SK-N-SH (cell line): ENCODE results near the gene CD109. TPM values are rescaled to one million over a fixed set of nuclear protein-coding genes. Genes with fewer than 3 reads are reported as not detected.

Source experiments
- CTCF ChIA-PET: fragments of 300-600, 350-600 bp; formaldehyde crosslinking; extraction: SDS; loops from one replicate; lab custom pipeline; 2021; lab: Yijun Ruan, JAX
- POLR2A ChIA-PET: fragments of 350-600 bp; sonication (Branson Sonifier 250); formaldehyde crosslinking; extraction: SDS; loops from one replicate; lab custom pipeline; 2020; ENCODE audit warnings: antibody characterized with exemption, inconsistent platforms; lab: Yijun Ruan, JAX
- DNase-seq: peaks from one replicate; pipeline ENCODE4 v3.0.0; 2012
- H2AFZ ChIP-seq: fragments of 200-600 bp; sonication (generic); 2 replicates; pipeline ENCODE4 v1.8.1; 2016; ENCODE audit warnings: antibody characterized with exemption, mild to moderate bottlenecking, low read depth
- H3F3A ChIP-seq: fragments of 200-600 bp; sonication (generic); replicated peaks from 2 replicates; pipeline ENCODE3; 2016; ENCODE audit warnings: antibody characterized with exemption, mild to moderate bottlenecking; ENCODE audit not compliant: insufficient read depth
- H3K27ac ChIP-seq, 2 experiments: fragments of 200-500 bp in 1 of 2; fragments of 200-600 bp in 1 of 2; sonication (Bioruptor generic) in 1 of 2; sonication (generic), shearing (Covaris generic) in 1 of 2; 2 replicates each; pipeline versions ENCODE4 v1.5.1 to v1.6.1; 2014 to 2016; ENCODE audit warnings: low read depth in 2 of 2, inconsistent platforms in 1 of 2, low read length in 1 of 2, mild to moderate bottlenecking in 1 of 2, mixed read lengths in 1 of 2
- H3K27me3 ChIP-seq: fragments of 200-600 bp; sonication (generic), shearing (Covaris generic); 2 replicates; pipeline ENCODE4 v1.6.1; 2016; ENCODE audit warnings: mixed run types; ENCODE audit not compliant: insufficient read depth
- H3K36me3 ChIP-seq, 2 experiments: fragments of 200-500 bp in 1 of 2; fragments of 200-600 bp in 1 of 2; sonication (Bioruptor generic) in 1 of 2; sonication (generic) in 1 of 2; replicated peaks in 1 of 2; 2 replicates each; pipeline versions ENCODE3 to v1.5.1; 2014 to 2016; ENCODE audit warnings: low read length in 1 of 2, mild to moderate bottlenecking in 1 of 2; ENCODE audit not compliant: insufficient read depth in 2 of 2, control insufficient read depth in 1 of 2
- H3K4me1 ChIP-seq, 2 experiments: fragments of 200-500 bp in 1 of 2; fragments of 200-600 bp in 1 of 2; sonication (Bioruptor generic) in 1 of 2; sonication (generic), shearing (Covaris generic) in 1 of 2; 2 replicates each; pipeline versions ENCODE4 v1.5.1 to v1.6.1; 2014 to 2016; ENCODE audit warnings: low read depth in 1 of 2, low read length in 1 of 2, mixed run types in 1 of 2; ENCODE audit not compliant: insufficient read depth in 2 of 2, control insufficient read depth in 1 of 2
- H3K4me2 ChIP-seq: fragments of 200-600 bp; sonication (generic), shearing (Covaris generic); 2 replicates; pipeline ENCODE4 v1.6.1; 2017; ENCODE audit warnings: mixed run types
- H3K4me3 ChIP-seq, 2 experiments: fragments of 200-500 bp in 1 of 2; fragments of 200-600 bp in 1 of 2; sonication (Bioruptor generic) in 1 of 2; sonication (generic), shearing (Covaris generic) in 1 of 2; 2 replicates each; pipeline versions ENCODE4 v1.5.1 to v1.8.1; 2014 to 2016; ENCODE audit warnings: low read depth in 2 of 2, inconsistent platforms in 1 of 2, low read length in 1 of 2, mild to moderate bottlenecking in 1 of 2, mixed read lengths in 1 of 2, moderate library complexity in 1 of 2
- H3K79me2 ChIP-seq: fragments of 200-600 bp; sonication (generic); 2 replicates; pipeline ENCODE4 v1.8.1; 2017; ENCODE audit warnings: mild to moderate bottlenecking; ENCODE audit not compliant: insufficient read depth
- H3K9ac ChIP-seq: fragments of 200-600 bp; sonication (generic); 2 replicates; pipeline ENCODE4 v1.6.1; 2017; ENCODE audit warnings: mixed run types
- H3K9me2 ChIP-seq: fragments of 200-600 bp; sonication (generic); 2 replicates; pipeline ENCODE4 v1.6.1; 2017; ENCODE audit warnings: mixed run types
- H3K9me3 ChIP-seq: fragments of 200-600 bp; sonication (generic); 2 replicates; pipeline ENCODE4 v1.6.1; 2017; ENCODE audit warnings: mixed run types, mild to moderate bottlenecking, moderate library complexity
- H4K20me1 ChIP-seq: fragments of 200-600 bp; sonication (generic); 2 replicates; pipeline ENCODE4 v1.6.1; 2017; ENCODE audit warnings: mild to moderate bottlenecking, mixed run types; ENCODE audit not compliant: insufficient read depth
- CHD2 ChIP-seq: fragments of 150-350 bp; IDR thresholded peaks from 2 replicates; pipeline ENCODE4 v1.6.1; 2018; ENCODE audit warnings: low read length; ENCODE audit not compliant: partially characterized antibody
- EP300 ChIP-seq, 2 experiments: IDR thresholded peaks; 2 replicates each; pipeline versions ENCODE4 v1.4.0 to v1.6.1; 2012; ENCODE audit warnings: borderline replicate concordance in 1 of 2, low read depth in 1 of 2, low read length in 1 of 2
- FOSL2 ChIP-seq: IDR thresholded peaks from 2 replicates; pipeline ENCODE4 v1.4.0; 2012; ENCODE audit warnings: low read depth, mild to moderate bottlenecking, moderate library complexity, borderline replicate concordance
- MEF2A ChIP-seq: IDR thresholded peaks from 2 replicates; pipeline ENCODE4 v1.4.0; 2012; ENCODE audit warnings: low read depth, borderline replicate concordance
- NFIC ChIP-seq: IDR thresholded peaks from 2 replicates; pipeline ENCODE4 v1.4.0; 2012; ENCODE audit warnings: borderline replicate concordance
- POLR2AphosphoS5 ChIP-seq: IDR thresholded peaks from 2 replicates; pipeline ENCODE4 v1.6.1; 2012; ENCODE audit warnings: low read depth, low read length
- RAD21 ChIP-seq: IDR thresholded peaks from 2 replicates; pipeline ENCODE4 v1.6.1; 2012; ENCODE audit warnings: mild to moderate bottlenecking, low read length
- RCOR1 ChIP-seq: fragments of 150-350 bp; IDR thresholded peaks from 2 replicates; pipeline ENCODE4 v1.6.1; 2017; ENCODE audit warnings: antibody characterized with exemption, low read length
- RXRA ChIP-seq: IDR thresholded peaks from 2 replicates; pipeline ENCODE4 v1.4.0; 2012; ENCODE audit warnings: low read depth, mild to moderate bottlenecking, borderline replicate concordance
- TAF1 ChIP-seq: IDR thresholded peaks from 2 replicates; pipeline ENCODE4 v1.6.1; 2012; ENCODE audit warnings: low read depth, mild to moderate bottlenecking, low read length, moderate library complexity, borderline replicate concordance
- USF2 ChIP-seq: fragments of 150-350 bp; IDR thresholded peaks from 2 replicates; pipeline ENCODE4 v1.6.1; 2017; ENCODE audit warnings: antibody characterized with exemption, low read length, low read depth, borderline replicate concordance
- WGBS: methylation state at CpG from one replicate; pipeline ENCODE4 v1.1.6; 2017; ENCODE audit warnings: low lambda C conversion rate; 5-methylcytosine and 5-hydroxymethylcytosine counted together
- polyA plus RNA-seq, 3 experiments: library from polyadenylated mRNA; depleted of rRNA; stranded (reverse); fragments of >200 nt; gene quantifications; 2 replicates each; pipeline ENCODE4 v1.2.3, GENCODE V29; 2012
- TF ChIP-seq, protein P1 (sequence below): IDR thresholded peaks from 2 replicates; pipeline ENCODE4 v1.4.0; 2012; ENCODE audit warnings: low read depth
- TF ChIP-seq, protein P2 (sequence below): IDR thresholded peaks from 2 replicates; pipeline ENCODE4 v1.6.1; 2012; ENCODE audit warnings: mild to moderate bottlenecking, low read depth, low read length, moderate library complexity
- TF ChIP-seq, protein P3 (sequence below): IDR thresholded peaks from 2 replicates; pipeline ENCODE4 v1.4.0; 2012; ENCODE audit warnings: low read depth, borderline replicate concordance

CD109 gene
- polyA plus RNA-seq, 1 of the 3 experiments (the other 2 are of a cell fraction): 19.7 TPM

- POLR2A ChIA-PET: interaction anchor here (1.0 kb wide), 1 partner anchor 10 kb away, joined by 3 read pairs; no protein-coding TSS in a partner anchor
- Histone ChIP-seq H3K9me3 (no peaks in the 10 kb centered on the region), H3K4me3 (no peak overlapping the region), H2AFZ (no peak overlapping the region), H3F3A (peaks cover 5% of the 10 kb centered on the region), H3K27me3 (no peaks in the 10 kb centered on the region), H3K79me2 (no peaks in the 10 kb centered on the region), H3K36me3 (no peaks in the 10 kb centered on the region), H3K27ac (no peak overlapping the region), H3K4me1 (peaks cover 0 to 3% of the 10 kb centered on the region in 2 experiments; a peak in 2 of 4 replicates), H3K9me2 (no peaks in the 10 kb centered on the region), H3K4me2 (peak overlapping the region; percentile 83), H4K20me1 (no peaks in the 10 kb centered on the region), H3K9ac (no peak overlapping the region)
- CTCF ChIA-PET: interaction anchor here (1.0 to 1.3 kb wide), 2 partner anchors 9 to 10 kb away, joined by 3 to 5 read pairs; no protein-coding TSS in a partner anchor
- TF ChIP-seq MEF2A (no peak), CHD2 (no peak), RXRA (no peak), TAF1 (no peak), RCOR1 (no peak), USF2 (no peak)
- TF ChIP-seq, protein P1, sequence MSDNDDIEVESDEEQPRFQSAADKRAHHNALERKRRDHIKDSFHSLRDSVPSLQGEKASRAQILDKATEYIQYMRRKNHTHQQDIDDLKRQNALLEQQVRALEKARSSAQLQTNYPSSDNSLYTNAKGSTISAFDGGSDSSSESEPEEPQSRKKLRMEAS: no peak
- TF ChIP-seq, protein P2, sequence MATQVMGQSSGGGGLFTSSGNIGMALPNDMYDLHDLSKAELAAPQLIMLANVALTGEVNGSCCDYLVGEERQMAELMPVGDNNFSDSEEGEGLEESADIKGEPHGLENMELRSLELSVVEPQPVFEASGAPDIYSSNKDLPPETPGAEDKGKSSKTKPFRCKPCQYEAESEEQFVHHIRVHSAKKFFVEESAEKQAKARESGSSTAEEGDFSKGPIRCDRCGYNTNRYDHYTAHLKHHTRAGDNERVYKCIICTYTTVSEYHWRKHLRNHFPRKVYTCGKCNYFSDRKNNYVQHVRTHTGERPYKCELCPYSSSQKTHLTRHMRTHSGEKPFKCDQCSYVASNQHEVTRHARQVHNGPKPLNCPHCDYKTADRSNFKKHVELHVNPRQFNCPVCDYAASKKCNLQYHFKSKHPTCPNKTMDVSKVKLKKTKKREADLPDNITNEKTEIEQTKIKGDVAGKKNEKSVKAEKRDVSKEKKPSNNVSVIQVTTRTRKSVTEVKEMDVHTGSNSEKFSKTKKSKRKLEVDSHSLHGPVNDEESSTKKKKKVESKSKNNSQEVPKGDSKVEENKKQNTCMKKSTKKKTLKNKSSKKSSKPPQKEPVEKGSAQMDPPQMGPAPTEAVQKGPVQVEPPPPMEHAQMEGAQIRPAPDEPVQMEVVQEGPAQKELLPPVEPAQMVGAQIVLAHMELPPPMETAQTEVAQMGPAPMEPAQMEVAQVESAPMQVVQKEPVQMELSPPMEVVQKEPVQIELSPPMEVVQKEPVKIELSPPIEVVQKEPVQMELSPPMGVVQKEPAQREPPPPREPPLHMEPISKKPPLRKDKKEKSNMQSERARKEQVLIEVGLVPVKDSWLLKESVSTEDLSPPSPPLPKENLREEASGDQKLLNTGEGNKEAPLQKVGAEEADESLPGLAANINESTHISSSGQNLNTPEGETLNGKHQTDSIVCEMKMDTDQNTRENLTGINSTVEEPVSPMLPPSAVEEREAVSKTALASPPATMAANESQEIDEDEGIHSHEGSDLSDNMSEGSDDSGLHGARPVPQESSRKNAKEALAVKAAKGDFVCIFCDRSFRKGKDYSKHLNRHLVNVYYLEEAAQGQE: no peak
- DNase-seq: no peak
- WGBS: 58% methylated on average over 2 of the region's 2 CpGs
These were observed 40.6 kb upstream of the CD109 start for GRCh38 chr6:73655341-73655917.

- Histone ChIP-seq H3K4me1 (peaks cover 0 to 3% of the 10 kb centered on the region in 2 experiments; a peak in 2 of 4 replicates), H4K20me1 (no peaks in the 10 kb centered on the region), H3K27me3 (no peaks in the 10 kb centered on the region), H3K79me2 (no peaks in the 10 kb centered on the region), H3K4me2 (no peak overlapping the region), H3K4me3 (no peak overlapping the region), H3K27ac (no peak overlapping the region)
- DNase-seq: no peak
- WGBS: 91% methylated on average over 2 of the region's 2 CpGs
- TF ChIP-seq RAD21: no peak
- no peak for TF ChIP-seq POLR2AphosphoS5
- no peak for TF ChIP-seq USF2
- TF ChIP-seq, protein P3, sequence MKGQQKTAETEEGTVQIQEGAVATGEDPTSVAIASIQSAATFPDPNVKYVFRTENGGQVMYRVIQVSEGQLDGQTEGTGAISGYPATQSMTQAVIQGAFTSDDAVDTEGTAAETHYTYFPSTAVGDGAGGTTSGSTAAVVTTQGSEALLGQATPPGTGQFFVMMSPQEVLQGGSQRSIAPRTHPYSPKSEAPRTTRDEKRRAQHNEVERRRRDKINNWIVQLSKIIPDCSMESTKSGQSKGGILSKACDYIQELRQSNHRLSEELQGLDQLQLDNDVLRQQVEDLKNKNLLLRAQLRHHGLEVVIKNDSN: no peak
- TF ChIP-seq EP300 (IDR thresholded peaks at IDR 0.05; ENCODE audit: borderline replicate concordance in 1 of 2, low read depth in 1 of 2, low read length in 1 of 2): no peak
- no peak for TF ChIP-seq FOSL2
- TF ChIP-seq, protein P1: no peak
- TF ChIP-seq NFIC: no peak
- TF ChIP-seq RCOR1: no peak
- TF ChIP-seq, all 33 proteins: peak for 0
- POLR2A ChIA-PET: no interaction called here
- Histone ChIP-seq H3F3A (peaks cover 5% of the 10 kb centered on the region), H3K9me2 (no peaks in the 10 kb centered on the region), H2AFZ (no peak overlapping the region), H3K36me3 (no peaks in the 10 kb centered on the region), H3K9me3 (no peaks in the 10 kb centered on the region), H3K9ac (no peak overlapping the region)
- CTCF ChIA-PET: no interaction called here
These were observed 39.4 kb upstream of the CD109 start for GRCh38 chr6:73656531-73657145.
